Measurements from ENCODE around the gene ANKH. TPM values are rescaled to one million over a fixed set of nuclear protein-coding genes. Genes with fewer than 3 reads are reported as not detected.
"Not testable (repeated sequence)": the region's sequence is repeated elsewhere in the genome, so short reads cannot be mapped to it uniquely, and the experiment has no call there.

Gene ANKH
- total RNA-seq, 1 experiment from 2014 or later: 53.2 TPM

DNA sequence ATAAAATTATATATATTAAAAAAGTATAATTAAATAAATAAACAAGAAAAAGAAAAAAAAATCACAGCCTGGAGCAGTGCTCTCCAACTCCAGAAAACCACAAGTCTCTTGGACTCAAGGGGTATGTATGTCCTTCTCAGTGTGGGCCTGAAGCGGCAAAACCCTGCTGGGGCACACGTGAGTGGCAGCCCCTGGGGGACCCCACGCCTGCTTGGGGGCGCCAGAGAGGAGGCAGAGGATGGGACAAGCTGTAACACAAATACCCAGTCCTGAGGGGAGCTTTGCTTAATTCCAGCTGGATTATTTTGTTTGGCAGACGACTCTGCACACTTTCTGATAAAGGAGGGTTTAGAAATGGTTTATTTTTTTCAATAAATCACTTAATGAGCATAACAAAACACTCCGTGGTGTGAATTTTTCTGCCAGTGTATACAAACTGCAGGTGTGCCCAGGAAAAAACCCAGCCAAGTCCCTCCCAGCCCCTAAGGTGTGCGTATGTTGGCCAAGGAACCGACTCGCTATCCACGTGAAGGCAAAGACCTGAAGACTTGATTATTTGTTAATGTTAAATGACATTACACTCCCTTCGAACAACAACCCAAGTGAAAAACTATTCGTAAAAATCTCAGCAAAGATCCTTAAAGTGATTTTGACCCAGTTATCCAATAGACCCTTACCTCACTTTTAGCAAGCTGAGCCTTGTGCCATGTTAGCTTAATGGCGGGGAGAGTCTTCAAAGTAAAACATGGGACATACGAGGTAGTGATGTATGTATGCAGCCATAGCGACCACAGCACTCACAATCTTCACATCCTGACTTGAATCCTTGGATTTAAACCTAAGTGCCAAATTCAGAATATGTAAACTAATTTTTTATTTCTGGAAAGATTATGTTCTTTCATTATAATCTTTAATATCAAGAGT, 32.9 kb downstream of the ANKH start:
- DNase-seq: no peak
- Mint-ChIP-seq H3K27ac (ENCODE audit: unreplicated experiment) (no peak overlapping the region), H3K4me1 (ENCODE audit: low read depth, unreplicated experiment) (no peaks in the 10 kb centered on the region), H3K4me3 (ENCODE audit: low read depth, unreplicated experiment) (no peak overlapping the region), H3K9me3 (ENCODE audit: low read depth, unreplicated experiment) (no peaks in the 10 kb centered on the region), H3K27me3 (ENCODE audit: unreplicated experiment) (no peaks in the 10 kb centered on the region), H3K36me3 (ENCODE audit: insufficient read depth, unreplicated experiment) (no peaks in the 10 kb centered on the region)
- BruUV-seq (replicated peaks): no TSS peak
- TF ChIP-seq CTCF (IDR thresholded peaks at IDR 0.05; ENCODE audit: unreplicated experiment): no peak
- CTCF ChIA-PET: no interaction called here
- intact Hi-C loops (cut with micrococcal nuclease; ENCODE audit: unreplicated experiment): no loop called here

DNA sequence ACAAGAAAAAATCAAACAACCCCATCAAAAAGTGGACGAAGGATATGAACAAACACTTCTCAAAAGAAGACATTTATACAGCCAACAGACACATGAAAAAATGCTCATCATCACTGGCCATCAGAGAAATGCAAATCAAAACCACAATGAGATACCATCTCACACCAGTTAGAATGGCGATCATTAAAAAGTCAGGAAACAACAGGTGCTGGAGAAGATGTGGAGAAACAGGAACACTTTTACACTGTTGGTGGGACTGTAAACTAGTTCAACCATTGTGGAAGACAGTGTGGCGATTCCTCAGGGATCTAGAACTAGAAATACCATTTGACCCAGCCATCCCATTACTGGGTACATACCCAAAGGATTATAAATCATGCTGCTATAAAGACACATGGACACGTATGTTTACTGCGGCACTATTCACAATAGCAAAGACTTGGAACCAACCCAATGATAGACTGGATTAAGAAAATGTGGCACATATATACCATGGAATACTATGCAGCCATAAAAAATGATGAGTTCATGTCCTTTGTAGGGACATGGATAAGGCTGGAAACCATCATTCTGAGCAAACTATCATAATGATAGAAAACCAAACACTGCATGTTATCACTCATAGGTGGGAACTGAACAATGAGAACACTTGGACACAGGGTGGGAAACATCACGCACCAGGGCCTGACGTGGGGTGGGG, 34.0 kb downstream of the ANKH start:
- H3K9me3 Mint-ChIP-seq (ENCODE audit: low read depth, unreplicated experiment); H3K36me3 Mint-ChIP-seq (ENCODE audit: insufficient read depth, unreplicated experiment); CTCF ChIA-PET; H3K27ac Mint-ChIP-seq (ENCODE audit: unreplicated experiment); BruUV-seq (replicated peaks); H3K4me1 Mint-ChIP-seq (ENCODE audit: low read depth, unreplicated experiment); DNase-seq; H3K27me3 Mint-ChIP-seq (ENCODE audit: unreplicated experiment); intact Hi-C loops (cut with micrococcal nuclease; ENCODE audit: unreplicated experiment); H3K4me3 Mint-ChIP-seq (ENCODE audit: low read depth, unreplicated experiment): not testable (repeated sequence)

DNA sequence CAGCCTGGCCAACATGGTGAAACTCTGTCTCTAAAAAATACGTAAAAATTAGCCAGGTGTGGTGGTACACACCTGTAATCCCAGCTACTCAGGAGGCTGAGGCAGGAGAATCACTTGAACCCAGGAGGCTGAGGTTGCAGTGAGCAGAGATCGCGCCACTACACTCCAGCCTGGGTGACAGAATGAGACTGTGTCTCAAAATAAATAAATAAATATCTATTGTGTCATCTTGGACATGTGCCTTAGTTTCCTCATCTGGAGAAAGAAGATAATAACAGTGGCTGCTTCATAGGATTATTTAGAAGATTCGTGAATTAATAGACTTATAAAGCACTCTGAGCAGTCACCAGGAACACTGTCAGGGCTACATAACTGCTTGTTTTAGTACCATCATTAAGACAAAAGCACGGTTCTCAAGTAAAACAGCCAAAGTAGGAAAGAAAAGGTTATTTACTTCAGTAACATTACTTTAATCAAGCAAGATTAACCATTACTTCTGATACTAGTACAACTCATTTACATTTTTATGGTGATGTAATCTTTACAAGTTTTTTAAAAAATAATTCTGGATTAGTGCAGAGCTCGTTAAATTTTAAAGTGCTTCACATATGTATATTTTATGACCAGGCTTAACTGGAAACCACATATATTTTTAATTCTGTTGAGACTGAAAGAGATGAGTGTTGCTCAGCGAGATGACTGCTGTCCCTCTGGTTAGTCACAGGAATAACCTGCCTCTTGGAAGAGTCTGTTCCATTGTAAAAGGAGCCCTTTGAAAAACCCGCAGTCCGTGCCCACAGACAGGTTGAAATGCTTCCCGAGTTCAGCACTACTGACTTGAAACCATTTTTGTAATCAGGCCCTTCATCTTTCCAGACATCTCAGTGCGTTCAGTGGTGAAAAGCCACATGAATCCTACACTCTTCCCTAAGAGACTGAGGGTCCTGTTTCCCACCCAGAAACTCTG, 36.7 kb downstream of the ANKH start:
- no peak overlapping the region for H3K4me3 Mint-ChIP-seq (ENCODE audit: low read depth, unreplicated experiment)
- intact Hi-C loops (cut with micrococcal nuclease; ENCODE audit: unreplicated experiment): no loop called here
- DNase-seq: no peak
- no peaks in the 10 kb centered on the region for H3K36me3 Mint-ChIP-seq (ENCODE audit: insufficient read depth, unreplicated experiment)
- no peaks in the 10 kb centered on the region for H3K27me3 Mint-ChIP-seq (ENCODE audit: unreplicated experiment)
- TF ChIP-seq CTCF (IDR thresholded peaks at IDR 0.05; ENCODE audit: unreplicated experiment): no peak
- peaks cover 9% of the 10 kb centered on the region for H3K4me1 Mint-ChIP-seq (ENCODE audit: low read depth, unreplicated experiment)
- H3K9me3 Mint-ChIP-seq (ENCODE audit: low read depth, unreplicated experiment): no peaks in the 10 kb centered on the region
- BruUV-seq (replicated peaks): no TSS peak
- CTCF ChIA-PET: interaction anchor here (0.6 kb wide), 1 partner anchor 25 kb away, joined by 3 read pairs; no protein-coding TSS in a partner anchor
- H3K27ac Mint-ChIP-seq (ENCODE audit: unreplicated experiment): no peak overlapping the region

GRCh38 chr5:14834062-14834461, 37.5 kb downstream of the ANKH start:
- Mint-ChIP-seq H3K36me3 (ENCODE audit: insufficient read depth, unreplicated experiment) (no peaks in the 10 kb centered on the region), H3K27ac (ENCODE audit: unreplicated experiment) (no peak overlapping the region), H3K4me1 (ENCODE audit: low read depth, unreplicated experiment) (peaks cover 11% of the 10 kb centered on the region), H3K4me3 (ENCODE audit: low read depth, unreplicated experiment) (no peak overlapping the region), H3K9me3 (ENCODE audit: low read depth, unreplicated experiment) (no peaks in the 10 kb centered on the region), H3K27me3 (ENCODE audit: unreplicated experiment) (no peaks in the 10 kb centered on the region)
- TF ChIP-seq CTCF (IDR thresholded peaks at IDR 0.05; ENCODE audit: unreplicated experiment): no peak
- no peak for DNase-seq
- intact Hi-C loops (cut with micrococcal nuclease; ENCODE audit: unreplicated experiment): no loop called here
- BruUV-seq (replicated peaks): no TSS peak
- CTCF ChIA-PET: no interaction called here
